Tibial artery (tissue), 4 donors: Measurements from ENCODE around the gene TIFAB.

ENCODE experiments used
- DNase-seq, 2 donors: peaks; one replicate each; pipeline ENCODE4 v3.0.0-alpha.2; 2019
- H3K27ac ChIP-seq, 2 donors: fragments of 200-600 bp; sonication (generic) in 1 of 2; 1 replicate in 1 of 2; 2 replicates in 1 of 2; pipeline ENCODE4 v1.5.1; 2018 to 2019; ENCODE audit warnings: mild to moderate bottlenecking in 1 of 2
- H3K27me3 ChIP-seq, 2 donors: fragments of 200-600 bp; sonication (generic) in 1 of 2; one replicate each; pipeline versions ENCODE4 v1.5.1 to v1.6.0; 2016 to 2019
- H3K36me3 ChIP-seq, 3 donors: fragments of 200-600 bp; sonication (generic) in 2 of 3; one replicate each; pipeline ENCODE4 v1.5.1; 2016 to 2019; ENCODE audit warnings: mild to moderate bottlenecking in 2 of 3
- H3K4me1 ChIP-seq, 4 donors: fragments of 200-600 bp; sonication (generic) in 2 of 4; 1 replicate in 3 of 4; 2 replicates in 1 of 4; pipeline ENCODE4 v1.5.1; 2016 to 2019
- H3K4me3 ChIP-seq, 2 donors: fragments of 200-600 bp; sonication (generic) in 1 of 2; 1 replicate in 1 of 2; 2 replicates in 1 of 2; pipeline ENCODE4 v1.5.1; 2018 to 2019; ENCODE audit warnings: mild to moderate bottlenecking in 2 of 2
- H3K9me3 ChIP-seq, 3 donors: fragments of 200-600 bp; sonication (generic) in 1 of 3; one replicate each; pipeline ENCODE4 v1.5.1; 2016 to 2019
- intact Hi-C: fragments of 100-400 bp; cut with DNase I; formaldehyde crosslinking; loops from one replicate; pipeline ENCODE4 v1.15.0; 2023; ENCODE audit warnings: low total_unique reads
- TF ChIP-seq, protein P1 (sequence below), 2 experiments: fragments of 200-600 bp in 1 of 2; fragments of 450-650 bp in 1 of 2; IDR thresholded peaks; one replicate each; pipeline ENCODE4 v1.5.1; 2017 to 2019; ENCODE audit warnings: antibody characterized with exemption in 2 of 2, mild to moderate bottlenecking in 1 of 2, moderate library complexity in 1 of 2

Gene TIFAB

DNA sequence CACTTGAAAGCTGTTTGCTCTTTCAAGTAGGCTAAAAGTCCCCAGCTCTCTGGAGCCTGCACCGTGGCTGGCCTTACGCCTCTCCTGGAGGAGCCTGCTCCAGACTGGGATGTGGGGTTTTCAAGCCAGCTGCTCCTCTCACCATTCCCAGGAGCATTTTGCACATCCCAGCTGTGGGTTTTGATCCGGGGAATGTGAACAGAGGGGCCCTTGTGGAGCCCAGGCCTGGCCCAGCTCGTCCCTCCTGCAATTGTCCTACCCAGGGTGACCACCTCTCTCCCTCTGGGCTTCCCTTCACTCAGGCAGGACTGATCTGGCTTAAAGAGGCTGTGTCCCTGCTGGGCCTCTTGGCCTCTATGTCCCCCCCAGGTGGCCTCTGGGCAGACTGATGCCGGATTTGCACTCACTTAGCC, 32.5 kb upstream of the TIFAB start:
- TF ChIP-seq, protein P1, sequence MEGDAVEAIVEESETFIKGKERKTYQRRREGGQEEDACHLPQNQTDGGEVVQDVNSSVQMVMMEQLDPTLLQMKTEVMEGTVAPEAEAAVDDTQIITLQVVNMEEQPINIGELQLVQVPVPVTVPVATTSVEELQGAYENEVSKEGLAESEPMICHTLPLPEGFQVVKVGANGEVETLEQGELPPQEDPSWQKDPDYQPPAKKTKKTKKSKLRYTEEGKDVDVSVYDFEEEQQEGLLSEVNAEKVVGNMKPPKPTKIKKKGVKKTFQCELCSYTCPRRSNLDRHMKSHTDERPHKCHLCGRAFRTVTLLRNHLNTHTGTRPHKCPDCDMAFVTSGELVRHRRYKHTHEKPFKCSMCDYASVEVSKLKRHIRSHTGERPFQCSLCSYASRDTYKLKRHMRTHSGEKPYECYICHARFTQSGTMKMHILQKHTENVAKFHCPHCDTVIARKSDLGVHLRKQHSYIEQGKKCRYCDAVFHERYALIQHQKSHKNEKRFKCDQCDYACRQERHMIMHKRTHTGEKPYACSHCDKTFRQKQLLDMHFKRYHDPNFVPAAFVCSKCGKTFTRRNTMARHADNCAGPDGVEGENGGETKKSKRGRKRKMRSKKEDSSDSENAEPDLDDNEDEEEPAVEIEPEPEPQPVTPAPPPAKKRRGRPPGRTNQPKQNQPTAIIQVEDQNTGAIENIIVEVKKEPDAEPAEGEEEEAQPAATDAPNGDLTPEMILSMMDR (IDR thresholded peaks at IDR 0.05) = no peak
- no peak overlapping the region for H3K27ac ChIP-seq
- no peaks in the 10 kb centered on the region for H3K36me3 ChIP-seq
- no peaks in the 10 kb centered on the region for H3K9me3 ChIP-seq
- intact Hi-C loops = no loop called here
- peak in 1 of 2 donors; percentile 55 for DNase-seq
- H3K27me3 ChIP-seq = peaks cover 0 to 40% of the 10 kb centered on the region in 2 donors
- peaks cover 0 to 19% (median 15%) of the 10 kb centered on the region in 4 donors for H3K4me1 ChIP-seq
- H3K4me3 ChIP-seq = no peak overlapping the region

DNA sequence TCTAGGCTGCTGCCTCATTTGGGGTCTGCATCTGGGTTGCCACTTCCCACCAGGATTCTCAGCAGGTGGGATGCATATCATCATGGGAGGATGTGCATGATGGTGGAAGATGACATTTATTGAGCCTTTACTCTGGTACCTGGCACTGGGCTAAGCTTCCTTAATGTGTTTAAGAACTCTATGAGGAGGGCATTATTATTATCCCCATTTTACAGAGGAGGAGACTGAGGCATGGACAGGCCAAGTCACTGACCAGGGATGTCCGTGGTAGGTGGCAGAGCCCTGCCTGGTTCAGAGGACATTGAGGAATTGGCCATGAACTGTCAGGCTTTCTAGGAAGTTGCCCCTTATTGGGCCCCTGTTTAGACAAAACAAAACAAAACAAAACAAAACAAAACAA, 31.1 kb upstream of the TIFAB start:
- intact Hi-C loops = no loop called here
- peaks cover 0 to 30% of the 10 kb centered on the region in 2 donors for H3K27me3 ChIP-seq
- no peak for DNase-seq

DNA sequence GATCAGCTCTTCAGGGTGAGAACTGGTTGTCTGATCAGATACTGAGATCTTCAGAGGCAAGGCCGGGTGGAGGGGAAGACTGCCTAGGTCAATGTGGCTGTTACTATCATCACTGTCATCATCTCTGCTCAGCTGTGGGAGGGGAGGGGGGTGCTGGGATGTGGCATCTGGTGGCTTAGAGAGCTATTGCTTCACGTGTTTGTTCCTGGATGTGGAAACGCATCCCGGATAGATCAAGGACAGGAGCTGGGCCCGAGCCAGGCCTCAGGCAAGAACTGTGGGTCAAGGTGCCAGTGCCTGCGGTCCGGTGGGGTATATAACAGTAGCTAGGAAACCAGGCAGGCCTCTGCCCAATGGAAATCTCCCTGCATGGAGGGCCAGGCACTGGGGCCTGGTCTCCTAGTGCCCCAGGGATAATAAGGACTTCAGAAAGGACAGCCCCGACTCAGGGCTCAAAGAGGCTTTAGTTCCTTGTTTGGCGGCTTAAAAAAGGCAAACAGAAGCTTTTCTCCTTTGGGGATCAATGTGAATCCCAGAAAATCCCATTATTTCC, 30.3 kb upstream of the TIFAB start:
- peak in 1 of 2 donors; percentile 50 for DNase-seq
- Histone ChIP-seq H3K9me3 (no peaks in the 10 kb centered on the region), H3K36me3 (no peaks in the 10 kb centered on the region), H3K4me3 (no peak overlapping the region), H3K27me3 (peaks cover 0 to 29% of the 10 kb centered on the region in 2 donors), H3K27ac (no peak overlapping the region), H3K4me1 (no peaks in the 10 kb centered on the region)
- intact Hi-C loops = no loop called here
- TF ChIP-seq, protein P1 (IDR thresholded peaks at IDR 0.05) = no peak

More for the DNA sequence above, 31.1 kb upstream of the TIFAB start:
- H3K4me3 ChIP-seq = no peak overlapping the region
- H3K9me3 ChIP-seq = no peaks in the 10 kb centered on the region
- H3K36me3 ChIP-seq = no peaks in the 10 kb centered on the region
- peaks cover 0 to 5% (median 2%) of the 10 kb centered on the region in 4 donors for H3K4me1 ChIP-seq
- no peak overlapping the region for H3K27ac ChIP-seq
- TF ChIP-seq, protein P1 (IDR thresholded peaks at IDR 0.05) = no peak

DNA sequence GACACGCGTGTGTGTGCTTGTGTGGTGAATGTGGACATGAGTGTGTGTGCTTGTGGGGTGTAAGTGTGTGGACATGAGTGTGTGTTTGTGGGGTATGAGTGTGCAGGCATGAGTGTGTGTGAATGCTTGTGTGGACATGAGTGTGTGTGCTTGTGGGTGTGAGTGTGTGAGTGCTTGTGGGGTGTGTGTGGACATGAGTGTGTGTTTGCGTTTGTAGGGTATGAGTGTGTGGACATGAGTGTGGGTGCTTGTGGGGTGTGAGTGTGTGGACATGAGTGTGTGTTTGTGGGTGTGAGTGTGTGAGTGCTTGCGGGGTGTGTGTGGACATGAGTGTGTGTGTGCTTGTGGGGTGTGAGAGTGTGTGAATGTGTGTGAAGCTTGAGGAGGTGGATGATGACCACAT, 29.8 kb upstream of the TIFAB start:
- H3K36me3 ChIP-seq = no peaks in the 10 kb centered on the region
- H3K4me3 ChIP-seq = no peak overlapping the region
- intact Hi-C loops = no loop called here
- H3K27ac ChIP-seq = no peak overlapping the region
- TF ChIP-seq, protein P1 (IDR thresholded peaks at IDR 0.05) = no peak
- DNase-seq = no peak
- H3K4me1 ChIP-seq = no peaks in the 10 kb centered on the region
- no peaks in the 10 kb centered on the region for H3K9me3 ChIP-seq
- peaks cover 0 to 27% of the 10 kb centered on the region in 2 donors for H3K27me3 ChIP-seq

DNA sequence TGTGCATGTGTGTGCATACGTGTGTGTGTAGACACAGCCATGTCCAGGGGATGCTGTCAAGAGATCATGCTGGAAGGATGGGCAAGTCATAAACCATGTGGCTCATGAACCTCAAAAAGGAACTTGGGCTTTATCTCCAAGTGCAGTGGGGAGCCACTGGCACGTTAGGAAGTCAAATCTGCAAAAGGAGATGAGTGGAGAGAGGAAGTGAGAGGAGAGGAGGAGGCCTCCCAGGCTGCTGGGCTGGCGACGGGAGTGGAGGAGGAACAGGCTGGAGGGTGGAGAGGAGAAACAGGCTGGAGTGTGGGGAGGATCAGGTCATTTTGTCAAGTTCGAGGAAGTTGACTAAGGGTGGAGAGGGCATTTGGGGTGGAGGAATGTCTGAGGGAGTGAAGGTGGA, 29.2 kb upstream of the TIFAB start:
- TF ChIP-seq, protein P1 (IDR thresholded peaks at IDR 0.05) = no peak
- DNase-seq = peak in 1 of 2 donors; percentile 47
- Histone ChIP-seq H3K36me3 (no peaks in the 10 kb centered on the region), H3K9me3 (no peaks in the 10 kb centered on the region), H3K4me1 (no peaks in the 10 kb centered on the region), H3K4me3 (no peak overlapping the region), H3K27ac (no peak overlapping the region), H3K27me3 (peaks cover 0 to 24% of the 10 kb centered on the region in 2 donors)
- intact Hi-C loops = no loop called here

DNA sequence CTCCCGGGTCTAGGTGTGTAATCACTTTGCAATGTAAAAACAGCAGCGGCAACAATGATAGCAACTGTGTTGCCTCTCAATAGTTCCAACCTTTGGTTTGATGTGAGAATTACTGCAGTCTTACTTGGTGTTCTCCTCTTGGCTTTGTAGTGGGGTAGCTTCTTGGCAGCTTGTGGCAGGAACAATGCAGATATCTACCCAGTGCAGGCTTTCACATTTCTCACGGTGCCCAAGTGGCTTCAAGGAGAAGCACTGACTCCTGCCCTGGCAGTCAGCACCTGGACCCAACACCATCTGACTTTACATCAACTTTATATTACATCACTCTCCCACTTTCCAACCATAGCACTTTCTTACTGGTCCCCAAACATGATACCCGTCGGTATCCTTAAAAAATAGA, 28.4 kb upstream of the TIFAB start:
- TF ChIP-seq, protein P1 (IDR thresholded peaks at IDR 0.05) = no peak
- no peaks in the 10 kb centered on the region for H3K9me3 ChIP-seq
- no peak for DNase-seq
- H3K36me3 ChIP-seq = no peaks in the 10 kb centered on the region
- intact Hi-C loops = no loop called here
- H3K27ac ChIP-seq = no peak overlapping the region
- no peaks in the 10 kb centered on the region for H3K4me1 ChIP-seq
- peaks cover 0 to 22% of the 10 kb centered on the region in 2 donors for H3K27me3 ChIP-seq
- H3K4me3 ChIP-seq = no peak overlapping the region
